GM19023 (cell line): ENCODE results near the gene E2F3.
A peak's percentile ranks its signal among the peaks of the same experiment; 100 is the strongest.
"Not testable (repeated sequence)": the region's sequence is repeated elsewhere in the genome, so short reads cannot be mapped to it uniquely, and the experiment has no call there.

ENCODE experiments used
- ATAC-seq: cut with Tn5 transposase; IDR thresholded peaks from one replicate; pipeline ENCODE4 v1.9.1; 2021; ENCODE audit warnings: mild to moderate bottlenecking, moderate library complexity; ENCODE audit not compliant: unreplicated experiment

The E2F3 gene

DNA sequence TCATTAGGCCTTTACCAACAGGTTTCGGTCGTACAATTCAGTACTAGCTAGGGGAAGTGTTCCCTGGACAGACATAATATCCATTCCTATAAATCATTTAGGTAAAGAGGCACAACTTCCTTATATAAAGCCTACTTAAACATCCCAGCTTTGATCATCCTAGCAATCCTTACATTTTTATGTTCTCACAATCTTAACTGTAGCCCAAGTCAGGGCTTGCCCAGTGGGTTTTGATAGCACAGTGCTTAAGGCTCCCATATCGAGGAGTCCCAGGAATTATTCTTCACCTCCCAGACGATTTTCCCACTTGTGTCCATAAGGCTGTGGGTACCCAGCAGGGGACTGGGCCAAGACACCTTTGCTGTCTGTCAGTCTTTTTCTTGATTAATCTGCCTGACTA, 63.2 kb downstream of the E2F3 start:
- ATAC-seq, result no peak

- not testable (repeated sequence) for ATAC-seq
These were observed 63.9 kb downstream of the E2F3 start for GRCh38 chr6:20465616-20466015.

GRCh38 chr6:20467437-20467836, 65.8 kb downstream of the E2F3 start:
- peak; percentile 68 for ATAC-seq

GRCh38 chr6:20468209-20468608, 66.5 kb downstream of the E2F3 start:
- no peak for ATAC-seq

DNA sequence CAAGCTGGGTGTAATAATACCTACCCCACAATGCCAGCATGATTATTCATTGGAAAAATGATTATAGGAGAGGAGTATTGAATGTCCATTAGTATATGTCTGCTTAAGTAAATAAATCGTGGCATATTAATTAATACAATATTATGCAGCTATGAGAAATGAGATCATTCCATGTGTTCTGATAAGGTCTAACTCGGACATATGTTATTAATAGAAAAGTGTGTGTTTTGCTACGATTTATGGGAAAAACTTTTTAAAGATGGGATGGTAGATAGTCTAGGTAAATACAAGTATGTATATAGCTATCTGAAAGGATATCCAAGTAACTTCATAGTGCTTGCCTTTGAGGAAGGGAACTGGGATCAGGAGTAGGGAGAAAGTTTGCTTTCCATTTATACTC, 71.1 kb downstream of the E2F3 start:
- ATAC-seq, result no peak

DNA sequence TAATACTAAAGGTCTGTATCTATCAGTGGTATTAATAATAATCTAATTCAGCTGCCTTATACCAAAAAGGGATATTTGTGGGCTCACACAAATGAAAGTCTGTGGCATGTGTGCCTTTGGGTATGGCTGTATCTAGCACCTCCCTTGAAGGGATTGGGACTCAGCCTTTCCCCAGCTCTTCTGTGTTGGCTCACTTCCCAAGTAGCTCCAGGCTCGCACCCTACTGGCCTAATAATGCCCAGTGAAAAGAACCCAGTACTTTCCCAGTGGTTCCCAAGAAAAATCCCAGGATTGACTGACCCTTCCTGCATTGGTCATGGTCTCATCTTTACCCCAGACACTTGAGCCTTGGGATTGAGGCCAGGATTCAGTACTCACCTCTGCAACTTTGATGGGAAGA, 71.8 kb downstream of the E2F3 start:
- ATAC-seq, result no peak

DNA sequence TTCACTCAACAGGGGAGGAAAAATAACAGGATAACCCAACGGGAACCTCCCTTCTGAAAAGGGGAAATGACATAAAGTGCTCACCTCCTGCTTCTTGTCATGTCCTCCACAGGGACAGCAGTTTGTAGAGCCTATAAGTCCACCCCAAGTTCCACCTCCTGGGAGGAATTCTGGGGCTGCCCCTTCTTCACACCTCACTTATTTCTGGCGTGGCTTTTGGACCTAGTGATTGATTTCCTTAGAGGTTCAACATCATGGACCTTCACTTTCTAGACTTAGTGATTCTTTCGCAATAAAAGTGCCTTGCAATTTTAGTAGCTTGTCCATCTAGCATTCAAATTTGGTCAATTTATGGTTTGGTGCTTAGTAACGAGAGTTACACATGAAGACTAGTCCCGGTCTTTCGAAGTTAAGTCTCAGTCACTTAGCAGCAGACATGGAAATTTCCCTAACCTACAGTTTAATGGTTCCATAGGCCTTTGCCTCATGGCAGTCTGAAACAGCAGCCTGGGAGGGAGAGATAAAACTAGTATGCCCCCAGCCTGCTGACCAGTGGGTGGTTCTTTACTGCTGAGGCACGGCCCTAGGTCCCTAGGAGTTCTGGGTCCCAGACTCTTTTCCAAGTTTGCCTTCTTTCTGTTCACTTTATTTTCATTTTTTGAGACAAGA, 73.3 kb downstream of the E2F3 start:
- ATAC-seq, result no peak

DNA sequence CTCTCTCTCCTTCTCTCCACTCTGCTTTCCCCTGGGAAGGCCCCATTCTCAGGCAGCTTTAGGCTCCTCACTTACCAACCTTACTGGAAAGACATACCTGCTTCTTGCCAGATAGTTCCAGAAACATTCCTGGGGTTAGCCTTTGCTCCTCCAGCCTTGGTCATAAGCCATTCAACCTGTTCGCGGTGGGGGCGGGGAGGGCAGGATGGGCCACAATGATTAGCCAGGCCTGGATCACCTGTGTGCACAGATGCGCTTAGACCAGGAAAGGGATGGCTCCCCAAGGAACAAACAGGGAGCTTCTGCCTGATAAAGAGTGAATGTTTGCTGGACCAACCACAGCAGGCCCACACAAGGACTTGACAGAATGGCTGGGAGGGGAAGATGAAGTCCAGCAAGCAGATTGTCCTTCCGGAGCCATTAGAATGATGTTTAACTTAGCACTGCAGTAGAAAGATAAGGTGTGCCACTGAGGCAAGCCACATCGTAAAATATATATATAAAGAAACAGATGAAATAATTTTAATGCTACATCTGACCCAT, 74.9 kb downstream of the E2F3 start:
- ATAC-seq, result no peak

- ATAC-seq, result no peak
These were observed 75.8 kb downstream of the E2F3 start for GRCh38 chr6:20477485-20477884.

DNA sequence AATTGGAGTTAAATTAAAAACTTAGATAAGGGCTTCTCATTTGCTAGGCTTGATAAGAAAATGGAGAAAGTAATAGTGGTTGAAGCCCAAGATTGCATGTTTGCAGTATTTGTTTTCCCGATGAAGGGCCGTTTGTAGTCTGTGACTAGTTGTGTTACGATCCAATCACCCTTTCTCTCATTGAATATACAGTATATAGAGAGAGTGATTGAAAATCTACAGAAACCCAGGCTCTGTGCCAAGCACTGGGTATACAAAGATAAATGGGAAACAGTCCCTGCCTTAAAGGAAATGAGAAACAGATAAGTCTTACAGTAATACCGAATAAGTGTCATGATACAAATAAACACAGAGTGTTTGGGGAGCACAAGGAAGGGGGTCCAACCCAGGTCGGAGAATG, 77.4 kb downstream of the E2F3 start:
- ATAC-seq, result no peak

GRCh38 chr6:20479526-20479925, 77.8 kb downstream of the E2F3 start:
- no peak for ATAC-seq

DNA sequence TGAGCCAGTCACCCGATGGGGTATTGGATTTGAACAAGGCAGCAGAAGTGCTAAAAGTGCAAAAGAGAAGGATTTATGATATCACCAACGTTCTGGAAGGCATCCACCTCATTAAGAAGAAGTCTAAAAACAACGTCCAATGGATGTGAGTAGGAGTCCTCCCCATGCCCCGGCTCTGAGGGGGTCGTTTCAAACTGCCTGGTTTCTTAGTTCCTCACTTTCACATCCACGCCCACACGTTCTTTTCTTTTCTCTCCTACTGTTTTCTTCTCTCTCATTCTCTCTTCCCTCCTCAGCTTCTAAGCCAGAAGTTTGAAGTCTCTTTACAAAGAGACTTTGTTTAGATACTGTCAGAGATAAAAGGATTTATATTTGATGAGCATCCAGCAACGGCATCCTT, 79.6 kb downstream of the E2F3 start:
- no peak for ATAC-seq

DNA sequence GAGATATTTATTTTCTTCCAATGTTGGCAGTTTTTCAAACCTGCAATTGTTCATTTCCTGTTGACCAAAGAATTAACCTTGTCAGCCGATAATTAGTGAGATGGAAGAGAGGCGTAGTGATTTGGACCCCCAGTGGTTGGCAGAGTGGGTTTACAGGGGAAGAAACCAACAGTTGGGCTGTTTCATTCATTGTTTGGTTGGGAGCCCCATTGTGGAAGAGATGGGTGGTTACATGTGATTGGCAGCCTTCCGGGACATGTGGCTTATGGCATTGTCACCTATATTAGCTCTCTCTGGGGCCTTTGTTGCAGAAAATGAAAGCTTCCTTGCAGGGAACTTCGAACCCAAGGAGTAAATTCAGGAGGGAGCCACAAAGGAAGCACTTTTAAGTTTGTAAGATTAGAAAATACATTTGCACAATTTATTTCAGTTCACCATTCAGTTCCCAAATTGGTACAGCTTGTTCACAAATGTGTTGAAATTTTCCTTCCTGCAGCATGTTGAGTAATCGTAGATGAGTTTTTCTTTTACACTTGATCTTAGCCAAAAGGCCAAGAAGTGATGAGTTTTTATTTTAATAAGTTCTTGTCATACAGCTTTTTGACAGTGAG, 82.3 kb downstream of the E2F3 start:
- ATAC-seq, result no peak

DNA sequence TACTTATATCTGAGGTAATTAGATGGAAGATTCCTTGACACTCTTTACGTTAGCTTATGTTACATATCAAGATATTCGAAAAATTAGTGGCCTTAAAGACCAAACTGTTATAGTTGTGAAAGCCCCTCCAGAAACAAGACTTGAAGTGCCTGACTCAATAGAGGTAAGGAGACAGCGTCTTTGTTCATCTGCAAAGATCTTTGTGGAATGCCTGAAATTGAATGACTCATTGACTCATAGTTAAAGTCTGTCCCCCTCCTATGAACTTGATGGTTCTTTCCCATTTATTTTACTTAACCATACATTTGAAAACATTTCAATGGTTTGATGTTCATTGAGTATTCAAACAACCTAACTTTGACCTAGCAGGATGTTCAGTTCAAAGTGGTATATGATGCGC, 85.0 kb downstream of the E2F3 start:
- ATAC-seq, result no peak

GRCh38 chr6:20487669-20488375, 86.1 kb downstream of the E2F3 start:
- ATAC-seq, result no peak

DNA sequence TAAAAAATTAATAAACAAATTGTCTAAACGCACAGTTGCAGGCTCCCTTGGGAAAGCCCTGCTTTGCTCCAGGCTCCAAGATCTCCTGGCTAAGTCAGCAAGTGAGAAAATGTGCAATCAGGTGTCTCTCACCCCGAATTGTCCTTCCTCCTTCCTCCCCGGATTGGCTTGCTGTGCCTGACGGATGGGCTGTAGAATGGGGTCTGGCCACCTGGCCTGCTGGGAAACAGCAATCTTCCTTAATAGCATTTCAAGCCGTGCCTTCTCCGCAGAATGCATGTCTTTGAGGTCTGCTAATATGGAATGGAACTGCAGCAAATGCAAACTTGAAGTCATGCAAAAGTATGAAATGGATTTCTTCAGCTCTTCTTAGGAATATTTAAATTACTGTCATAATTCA, 88.9 kb downstream of the E2F3 start:
- no peak for ATAC-seq

DNA sequence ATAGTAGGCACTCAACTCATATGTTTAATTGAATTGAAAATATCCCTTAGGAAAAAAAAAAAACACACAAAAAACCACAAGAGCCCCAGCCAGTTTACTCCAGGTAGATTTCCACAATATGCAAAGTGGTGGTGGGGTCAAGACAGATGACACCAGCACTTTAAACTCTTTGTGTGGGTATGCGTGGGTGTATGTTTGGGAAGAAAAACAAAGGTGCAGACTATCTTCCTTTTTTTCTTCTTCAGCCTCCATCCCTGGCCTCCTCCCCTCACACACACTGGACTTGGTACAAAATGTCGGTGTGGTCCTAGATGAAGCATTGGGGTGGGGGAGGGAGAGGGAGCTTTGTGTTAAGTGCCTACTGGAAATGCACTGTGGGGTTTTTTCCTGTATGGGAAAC, 90.4 kb downstream of the E2F3 start:
- ATAC-seq, result no peak

GRCh38 chr6:20497216-20498040, 95.7 kb downstream of the E2F3 start:
- ATAC-seq, result no peak

- no peak for ATAC-seq
These were observed 96.3 kb downstream of the E2F3 start for GRCh38 chr6:20498041-20498385.

GRCh38 chr6:20509212-20509611, 107.5 kb downstream of the E2F3 start:
- no peak for ATAC-seq

DNA sequence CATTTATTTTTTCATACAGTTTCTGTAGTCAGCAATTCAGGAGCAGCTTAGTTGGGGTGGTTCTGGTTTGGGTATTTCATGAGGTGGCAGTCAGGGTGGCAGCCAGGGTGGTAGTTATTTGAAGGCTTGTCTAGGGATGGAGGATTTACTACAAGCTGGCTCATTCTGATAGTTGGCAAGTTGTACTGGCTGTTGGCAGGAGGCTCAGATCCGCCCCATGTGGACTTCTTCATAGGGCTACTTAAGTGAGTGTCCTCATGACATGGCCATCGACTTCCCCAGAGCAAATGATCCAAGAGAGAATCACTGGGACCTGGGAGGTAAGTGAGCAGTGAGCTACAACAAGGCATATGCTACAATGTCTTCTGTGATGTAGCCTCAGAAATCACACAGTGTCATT, 110.2 kb downstream of the E2F3 start:
- no peak for ATAC-seq
